GM12801 (cell line): ENCODE results near the gene PATJ.

Experiments used
- CTCF ChIP-seq: IDR thresholded peaks from one replicate; pipeline ENCODE4 v1.5.1; 2011; ENCODE audit warnings: control low read depth; ENCODE audit not compliant: insufficient read length; ENCODE audit errors: extremely low read depth

PATJ gene

GRCh38 chr1:62181532-62181931 lies 439.3 kb downstream of the PATJ start:
- TF ChIP-seq CTCF, result no peak

GRCh38 chr1:62184336-62184735 lies 442.1 kb downstream of the PATJ start:
- no peak for TF ChIP-seq CTCF

GRCh38 chr1:62185677-62186076 lies 443.4 kb downstream of the PATJ start:
- no peak for TF ChIP-seq CTCF

GRCh38 chr1:62187548-62187947 lies 445.3 kb downstream of the PATJ start:
- no peak for TF ChIP-seq CTCF

- no peak for TF ChIP-seq CTCF
Measured at GRCh38 chr1:62188111-62188510, 445.8 kb downstream of the PATJ start.

- TF ChIP-seq CTCF, result no peak
Measured at GRCh38 chr1:62194651-62195544, 452.6 kb downstream of the PATJ start, which contains the start of gene L1TD1. L1TD1 (plus strand) TSS chr1:62194849; CDS start chr1:62206629, 11,780 bp downstream.

GRCh38 chr1:62196086-62196690 lies 453.9 kb downstream of the PATJ start:
- TF ChIP-seq CTCF, result no peak
